Measurements from ENCODE around the gene EPAS1.

GRCh38 chr2:46310446-46310845 lies 13.2 kb downstream of the EPAS1 start:
- TF ChIP-seq CTCF (IDR thresholded peaks at IDR 0.05) (no peak), POLR2A (IDR thresholded peaks at IDR 0.05) (no peak), EP300 (IDR thresholded peaks at IDR 0.05) (no peak), POLR2AphosphoS5 (IDR thresholded peaks at IDR 0.05) (no peak)

Data from stomach (tissue), 4 donors.